ENCODE results near the gene CSNK1G1. TPM values are rescaled to one million over a fixed set of nuclear protein-coding genes. Genes with fewer than 3 reads are reported as not detected.

CSNK1G1 gene
- polyA plus RNA-seq, 1 donor from 2014 or later, result 15.3 TPM

- Mint-ChIP-seq H3K27ac (no peak overlapping the region), H3K36me3 (peaks cover 15% of the 10 kb centered on the region), H3K27me3 (no peaks in the 10 kb centered on the region), H3K9me3 (no peaks in the 10 kb centered on the region), H3K4me3 (no peak overlapping the region), H3K4me1 (peaks cover 1 to 8% (median 1%) of the 10 kb centered on the region in 3 donors)
Measured at GRCh38 chr15:64249883-64250575, 105.9 kb downstream of the CSNK1G1 start.

- Mint-ChIP-seq H3K9me3 (no peaks in the 10 kb centered on the region), H3K27ac (no peak overlapping the region), H3K36me3 (peaks cover 15% of the 10 kb centered on the region), H3K4me3 (no peak overlapping the region), H3K27me3 (no peaks in the 10 kb centered on the region), H3K4me1 (peaks cover 5 to 9% (median 6%) of the 10 kb centered on the region in 3 donors)
Measured at GRCh38 chr15:64249406-64249805, 106.6 kb downstream of the CSNK1G1 start.

- peaks cover 5 to 9% (median 6%) of the 10 kb centered on the region in 3 donors for H3K4me1 Mint-ChIP-seq
- H3K27ac Mint-ChIP-seq, result no peak overlapping the region
- H3K9me3 Mint-ChIP-seq, result no peaks in the 10 kb centered on the region
- H3K4me3 Mint-ChIP-seq, result no peak overlapping the region
- no peaks in the 10 kb centered on the region for H3K27me3 Mint-ChIP-seq
- H3K36me3 Mint-ChIP-seq, result peaks cover 10% of the 10 kb centered on the region
Measured at GRCh38 chr15:64247906-64248541, 107.9 kb downstream of the CSNK1G1 start.

GRCh38 chr15:64247535-64247905 lies 108.5 kb downstream of the CSNK1G1 start:
- Mint-ChIP-seq H3K9me3 (no peaks in the 10 kb centered on the region), H3K36me3 (peaks cover 10% of the 10 kb centered on the region), H3K27ac (no peak overlapping the region), H3K27me3 (no peaks in the 10 kb centered on the region), H3K4me3 (no peak overlapping the region), H3K4me1 (peaks cover 5 to 9% (median 6%) of the 10 kb centered on the region in 3 donors)

GRCh38 chr15:64246364-64247189 lies 109.4 kb downstream of the CSNK1G1 start:
- Mint-ChIP-seq H3K4me3 (peak overlapping the region in 1 of 4 donors; percentile 2), H3K36me3 (peaks cover 10% of the 10 kb centered on the region), H3K27me3 (no peaks in the 10 kb centered on the region), H3K27ac (no peak overlapping the region), H3K9me3 (no peaks in the 10 kb centered on the region), H3K4me1 (peaks cover 5 to 9% (median 6%) of the 10 kb centered on the region in 3 donors)

GRCh38 chr15:64245405-64245804 lies 110.6 kb downstream of the CSNK1G1 start:
- H3K27me3 Mint-ChIP-seq, result no peaks in the 10 kb centered on the region
- H3K9me3 Mint-ChIP-seq, result no peaks in the 10 kb centered on the region
- H3K27ac Mint-ChIP-seq, result no peak overlapping the region
- peaks cover 5 to 11% (median 9%) of the 10 kb centered on the region in 3 donors for H3K4me1 Mint-ChIP-seq
- H3K36me3 Mint-ChIP-seq, result peaks cover 10% of the 10 kb centered on the region
- H3K4me3 Mint-ChIP-seq, result no peak overlapping the region

GRCh38 chr15:64237677-64238076 lies 118.3 kb downstream of the CSNK1G1 start:
- Mint-ChIP-seq H3K27ac (no peak overlapping the region), H3K4me1 (peaks cover 10 to 21% (median 11%) of the 10 kb centered on the region in 3 donors), H3K36me3 (peaks cover 9% of the 10 kb centered on the region)

GRCh38 chr15:64236156-64236894 lies 119.6 kb downstream of the CSNK1G1 start:
- no peak overlapping the region for H3K4me3 Mint-ChIP-seq
- H3K4me1 Mint-ChIP-seq, result peaks cover 16 to 30% (median 18%) of the 10 kb centered on the region in 3 donors
- H3K27me3 Mint-ChIP-seq, result no peaks in the 10 kb centered on the region
- H3K9me3 Mint-ChIP-seq, result no peaks in the 10 kb centered on the region
- peaks cover 10% of the 10 kb centered on the region for H3K36me3 Mint-ChIP-seq
- peak overlapping the region in 1 of 3 donors; percentile 28 for H3K27ac Mint-ChIP-seq

More at GRCh38 chr15:64237677-64238076, 118.3 kb downstream of the CSNK1G1 start:
- no peaks in the 10 kb centered on the region for H3K27me3 Mint-ChIP-seq
- no peak overlapping the region for H3K4me3 Mint-ChIP-seq
- H3K9me3 Mint-ChIP-seq, result no peaks in the 10 kb centered on the region

GRCh38 chr15:64235552-64235951 lies 120.4 kb downstream of the CSNK1G1 start:
- peak overlapping the region in 1 of 3 donors; percentile 33 for H3K27ac Mint-ChIP-seq
- peaks cover 17 to 27% (median 18%) of the 10 kb centered on the region in 3 donors for H3K4me1 Mint-ChIP-seq
- no peak overlapping the region for H3K4me3 Mint-ChIP-seq
- peaks cover 9% of the 10 kb centered on the region for H3K36me3 Mint-ChIP-seq
- H3K27me3 Mint-ChIP-seq, result no peaks in the 10 kb centered on the region
- no peaks in the 10 kb centered on the region for H3K9me3 Mint-ChIP-seq

- peaks cover 11 to 20% (median 17%) of the 10 kb centered on the region in 3 donors for H3K4me1 Mint-ChIP-seq
- no peaks in the 10 kb centered on the region for H3K27me3 Mint-ChIP-seq
- no peak overlapping the region for H3K4me3 Mint-ChIP-seq
- H3K27ac Mint-ChIP-seq, result no peak overlapping the region
- H3K9me3 Mint-ChIP-seq, result no peaks in the 10 kb centered on the region
- peaks cover 6% of the 10 kb centered on the region for H3K36me3 Mint-ChIP-seq
Measured at GRCh38 chr15:64233299-64233698, 122.7 kb downstream of the CSNK1G1 start.

GRCh38 chr15:64232400-64232799 lies 123.6 kb downstream of the CSNK1G1 start:
- Mint-ChIP-seq H3K9me3 (no peaks in the 10 kb centered on the region), H3K27me3 (no peaks in the 10 kb centered on the region), H3K4me3 (no peak overlapping the region)

GRCh38 chr15:64229129-64229724 lies 126.7 kb downstream of the CSNK1G1 start:
- Mint-ChIP-seq H3K9me3 (peaks cover 2 to 4% (median 3%) of the 10 kb centered on the region in 3 donors), H3K36me3 (peaks cover 6% of the 10 kb centered on the region), H3K27ac (no peak overlapping the region), H3K27me3 (no peaks in the 10 kb centered on the region), H3K4me1 (peaks cover 11 to 15% (median 12%) of the 10 kb centered on the region in 3 donors), H3K4me3 (no peak overlapping the region)

More at GRCh38 chr15:64232400-64232799, 123.6 kb downstream of the CSNK1G1 start:
- H3K36me3 Mint-ChIP-seq, result peaks cover 8% of the 10 kb centered on the region
- peaks cover 7 to 20% (median 17%) of the 10 kb centered on the region in 3 donors for H3K4me1 Mint-ChIP-seq
- H3K27ac Mint-ChIP-seq, result no peak overlapping the region

- Mint-ChIP-seq H3K4me3 (no peak overlapping the region), H3K27me3 (no peaks in the 10 kb centered on the region), H3K27ac (no peak overlapping the region), H3K36me3 (peaks cover 8% of the 10 kb centered on the region), H3K4me1 (peaks cover 3 to 6% (median 5%) of the 10 kb centered on the region in 3 donors), H3K9me3 (peaks cover 2 to 4% (median 3%) of the 10 kb centered on the region in 3 donors)
Measured at GRCh38 chr15:64225804-64226203, 130.2 kb downstream of the CSNK1G1 start.

GRCh38 chr15:64224511-64224910 lies 131.5 kb downstream of the CSNK1G1 start:
- peaks cover 3 to 6% (median 5%) of the 10 kb centered on the region in 3 donors for H3K4me1 Mint-ChIP-seq
- no peaks in the 10 kb centered on the region for H3K27me3 Mint-ChIP-seq
- peaks cover 2 to 4% (median 3%) of the 10 kb centered on the region in 3 donors for H3K9me3 Mint-ChIP-seq
- no peak overlapping the region for H3K4me3 Mint-ChIP-seq
- H3K27ac Mint-ChIP-seq, result no peak overlapping the region
- H3K36me3 Mint-ChIP-seq, result peaks cover 8% of the 10 kb centered on the region

Data from IgD-negative memory B cell (primary cell).